ENCODE results near the gene FXYD3. TPM values are rescaled to one million over a fixed set of nuclear protein-coding genes. Genes with fewer than 3 reads are reported as not detected.

FXYD3 gene
- total and polyA plus RNA-seq, 2 experiments from 2014 or later, result 0.81 TPM; not detected in 1

GRCh38 chr19:35167251-35168119 is 51.9 kb downstream of the FXYD3 start:
- no peaks in the 10 kb centered on the region for H3K79me2 ChIP-seq (replicated peaks; ENCODE audit: insufficient read depth)
- H3K4me3 ChIP-seq, result no peak overlapping the region
- no peak overlapping the region for H3K27ac ChIP-seq (ENCODE audit: low read depth)
- no peak overlapping the region for H3K4me2 ChIP-seq
- H3K36me3 ChIP-seq (ENCODE audit: insufficient read depth), result peaks cover 42% of the 10 kb centered on the region
- H3K27ac Mint-ChIP-seq, result no peak overlapping the region
- H3K36me3 Mint-ChIP-seq (ENCODE audit: low read depth), result peaks cover 84% of the 10 kb centered on the region
- H3K27me3 Mint-ChIP-seq (ENCODE audit: insufficient read depth, low read depth, poor library complexity), result peaks cover 5% of the 10 kb centered on the region
- no peak for ATAC-seq
- no peaks in the 10 kb centered on the region for H3F3A ChIP-seq (replicated peaks; ENCODE audit: low read depth)
- H3K4me1 ChIP-seq (ENCODE audit: insufficient read depth), result no peaks in the 10 kb centered on the region
- TF ChIP-seq, protein P1, sequence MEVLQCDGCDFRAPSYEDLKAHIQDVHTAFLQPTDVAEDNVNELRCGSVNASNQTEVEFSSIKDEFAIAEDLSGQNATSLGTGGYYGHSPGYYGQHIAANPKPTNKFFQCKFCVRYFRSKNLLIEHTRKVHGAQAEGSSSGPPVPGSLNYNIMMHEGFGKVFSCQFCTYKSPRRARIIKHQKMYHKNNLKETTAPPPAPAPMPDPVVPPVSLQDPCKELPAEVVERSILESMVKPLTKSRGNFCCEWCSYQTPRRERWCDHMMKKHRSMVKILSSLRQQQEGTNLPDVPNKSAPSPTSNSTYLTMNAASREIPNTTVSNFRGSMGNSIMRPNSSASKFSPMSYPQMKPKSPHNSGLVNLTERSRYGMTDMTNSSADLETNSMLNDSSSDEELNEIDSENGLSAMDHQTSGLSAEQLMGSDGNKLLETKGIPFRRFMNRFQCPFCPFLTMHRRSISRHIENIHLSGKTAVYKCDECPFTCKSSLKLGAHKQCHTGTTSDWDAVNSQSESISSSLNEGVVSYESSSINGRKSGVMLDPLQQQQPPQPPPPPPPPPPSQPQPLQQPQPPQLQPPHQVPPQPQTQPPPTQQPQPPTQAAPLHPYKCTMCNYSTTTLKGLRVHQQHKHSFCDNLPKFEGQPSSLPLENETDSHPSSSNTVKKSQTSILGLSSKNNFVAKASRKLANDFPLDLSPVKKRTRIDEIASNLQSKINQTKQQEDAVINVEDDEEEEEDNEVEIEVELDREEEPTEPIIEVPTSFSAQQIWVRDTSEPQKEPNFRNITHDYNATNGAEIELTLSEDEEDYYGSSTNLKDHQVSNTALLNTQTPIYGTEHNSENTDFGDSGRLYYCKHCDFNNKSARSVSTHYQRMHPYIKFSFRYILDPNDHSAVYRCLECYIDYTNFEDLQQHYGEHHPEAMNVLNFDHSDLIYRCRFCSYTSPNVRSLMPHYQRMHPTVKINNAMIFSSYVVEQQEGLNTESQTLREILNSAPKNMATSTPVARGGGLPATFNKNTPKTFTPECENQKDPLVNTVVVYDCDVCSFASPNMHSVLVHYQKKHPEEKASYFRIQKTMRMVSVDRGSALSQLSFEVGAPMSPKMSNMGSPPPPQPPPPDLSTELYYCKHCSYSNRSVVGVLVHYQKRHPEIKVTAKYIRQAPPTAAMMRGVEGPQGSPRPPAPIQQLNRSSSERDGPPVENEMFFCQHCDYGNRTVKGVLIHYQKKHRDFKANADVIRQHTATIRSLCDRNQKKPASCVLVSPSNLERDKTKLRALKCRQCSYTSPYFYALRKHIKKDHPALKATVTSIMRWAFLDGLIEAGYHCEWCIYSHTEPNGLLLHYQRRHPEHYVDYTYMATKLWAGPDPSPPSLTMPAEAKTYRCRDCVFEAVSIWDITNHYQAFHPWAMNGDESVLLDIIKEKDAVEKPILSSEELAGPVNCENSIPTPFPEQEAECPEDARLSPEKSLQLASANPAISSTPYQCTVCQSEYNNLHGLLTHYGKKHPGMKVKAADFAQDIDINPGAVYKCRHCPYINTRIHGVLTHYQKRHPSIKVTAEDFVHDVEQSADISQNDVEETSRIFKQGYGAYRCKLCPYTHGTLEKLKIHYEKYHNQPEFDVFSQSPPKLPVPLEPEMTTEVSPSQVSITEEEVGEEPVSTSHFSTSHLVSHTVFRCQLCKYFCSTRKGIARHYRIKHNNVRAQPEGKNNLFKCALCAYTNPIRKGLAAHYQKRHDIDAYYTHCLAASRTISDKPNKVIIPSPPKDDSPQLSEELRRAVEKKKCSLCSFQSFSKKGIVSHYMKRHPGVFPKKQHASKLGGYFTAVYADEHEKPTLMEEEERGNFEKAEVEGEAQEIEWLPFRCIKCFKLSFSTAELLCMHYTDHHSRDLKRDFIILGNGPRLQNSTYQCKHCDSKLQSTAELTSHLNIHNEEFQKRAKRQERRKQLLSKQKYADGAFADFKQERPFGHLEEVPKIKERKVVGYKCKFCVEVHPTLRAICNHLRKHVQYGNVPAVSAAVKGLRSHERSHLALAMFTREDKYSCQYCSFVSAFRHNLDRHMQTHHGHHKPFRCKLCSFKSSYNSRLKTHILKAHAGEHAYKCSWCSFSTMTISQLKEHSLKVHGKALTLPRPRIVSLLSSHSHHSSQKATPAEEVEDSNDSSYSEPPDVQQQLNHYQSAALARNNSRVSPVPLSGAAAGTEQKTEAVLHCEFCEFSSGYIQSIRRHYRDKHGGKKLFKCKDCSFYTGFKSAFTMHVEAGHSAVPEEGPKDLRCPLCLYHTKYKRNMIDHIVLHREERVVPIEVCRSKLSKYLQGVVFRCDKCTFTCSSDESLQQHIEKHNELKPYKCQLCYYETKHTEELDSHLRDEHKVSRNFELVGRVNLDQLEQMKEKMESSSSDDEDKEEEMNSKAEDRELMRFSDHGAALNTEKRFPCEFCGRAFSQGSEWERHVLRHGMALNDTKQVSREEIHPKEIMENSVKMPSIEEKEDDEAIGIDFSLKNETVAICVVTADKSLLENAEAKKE (CRISPR knock-in tag; IDR thresholded peaks at IDR 0.05), result no peak
- no peak for TF ChIP-seq NANOG (IDR thresholded peaks at IDR 0.05; ENCODE audit: borderline replicate concordance)
- TF ChIP-seq ZNF114 (CRISPR knock-in tag; IDR thresholded peaks at IDR 0.05), result no peak
- TF ChIP-seq CTCF (conservative IDR thresholded peaks at IDR 0.05; ENCODE audit: low read depth in 2 of 2), result no peak
- no peak for TF ChIP-seq ZNF331 (CRISPR knock-in tag; IDR thresholded peaks at IDR 0.05; ENCODE audit: low read depth)
- no peak overlapping the region for H3K4me3 Mint-ChIP-seq
- H4K20me1 ChIP-seq (replicated peaks; ENCODE audit: insufficient read depth), result peaks cover 2% of the 10 kb centered on the region; the same call in 1 of the 2 replicates
- no peaks in the 10 kb centered on the region for H3K27me3 ChIP-seq (ENCODE audit: insufficient read depth)
- H3K4me1 Mint-ChIP-seq, result no peaks in the 10 kb centered on the region
- peaks cover 16% of the 10 kb centered on the region for H3K9me3 Mint-ChIP-seq
- no peak overlapping the region for H2AFZ ChIP-seq
- DNase-seq (ENCODE audit: low spot score), result no peak
- no peaks in the 10 kb centered on the region for H3K9me2 ChIP-seq (ENCODE audit: insufficient read depth)

All from GM23338 (cell line).